GM12891 (cell line): Measurements from ENCODE around the gene FANK1.

Experiments
- POLR2A ChIP-seq: IDR thresholded peaks from 2 replicates; pipeline ENCODE4 v1.6.1; 2011; ENCODE audit warnings: low read depth, low read length, control low read depth
- TAF1 ChIP-seq: IDR thresholded peaks from 2 replicates; pipeline ENCODE4 v1.6.1; 2011; ENCODE audit warnings: low read depth, low read length, control low read depth

DNA sequence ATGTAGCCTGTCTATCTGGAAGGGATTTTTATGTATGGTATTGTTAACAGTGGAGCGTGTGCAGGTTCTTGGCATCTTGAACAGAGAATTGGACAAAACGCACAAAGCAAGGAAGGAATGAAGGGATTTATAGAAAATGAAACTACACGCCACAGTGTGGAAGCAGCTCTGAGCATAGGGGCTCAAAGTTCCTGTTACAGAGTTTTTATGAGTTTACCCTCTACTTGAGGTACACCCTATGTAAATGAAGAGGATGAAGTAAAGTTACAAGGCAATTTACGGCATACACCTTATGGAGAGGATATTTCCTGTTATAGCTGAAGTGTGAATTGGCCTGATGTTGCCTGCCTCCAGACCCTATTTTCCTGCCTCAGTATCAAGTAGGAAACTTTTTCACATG, 33.3 kb downstream of the FANK1 start:
- TF ChIP-seq TAF1 (no peak), POLR2A (no peak)
